SU-DHL-6 (cell line): ENCODE results near the gene CLEC11A.

ENCODE experiments used
- EZH2phosphoT487 ChIP-seq: fragments of 200-600 bp; sonication (generic), shearing (Covaris generic); conservative IDR thresholded peaks from 2 replicates; pipeline ENCODE4 v1.6.1; 2018; ENCODE audit warnings: mild to moderate bottlenecking, antibody characterized with exemption, low read length, moderate library complexity, mixed read lengths
- TF ChIP-seq, protein P1 (sequence below): fragments of 200-600 bp; sonication (generic); IDR thresholded peaks from one replicate; pipeline ENCODE4 v1.5.1; 2017; ENCODE audit warnings: antibody characterized with exemption, mild to moderate bottlenecking, low read length, moderate library complexity; ENCODE audit not compliant: insufficient read depth, poor library complexity, severe bottlenecking

DNA sequence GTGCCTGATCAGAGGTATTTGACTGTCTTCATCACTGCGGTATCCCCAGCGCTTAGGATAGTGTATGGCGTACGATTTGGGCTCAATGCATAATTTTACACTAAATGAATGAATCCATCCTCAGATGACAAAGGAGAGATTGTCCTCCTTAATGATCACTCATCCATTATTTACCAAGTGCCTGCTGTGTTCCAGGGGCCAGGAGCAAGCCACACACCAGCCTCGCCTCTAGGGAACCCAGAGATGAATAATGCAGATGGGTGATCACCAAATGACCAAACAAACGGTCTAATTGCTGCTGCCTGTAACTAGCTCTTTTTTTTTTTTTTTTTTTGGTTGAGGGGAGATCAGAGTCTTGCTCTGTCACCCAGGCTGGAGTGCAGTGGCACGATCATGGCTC, 41.2 kb downstream of the CLEC11A start:
- no peak for TF ChIP-seq EZH2phosphoT487
- TF ChIP-seq, protein P1, sequence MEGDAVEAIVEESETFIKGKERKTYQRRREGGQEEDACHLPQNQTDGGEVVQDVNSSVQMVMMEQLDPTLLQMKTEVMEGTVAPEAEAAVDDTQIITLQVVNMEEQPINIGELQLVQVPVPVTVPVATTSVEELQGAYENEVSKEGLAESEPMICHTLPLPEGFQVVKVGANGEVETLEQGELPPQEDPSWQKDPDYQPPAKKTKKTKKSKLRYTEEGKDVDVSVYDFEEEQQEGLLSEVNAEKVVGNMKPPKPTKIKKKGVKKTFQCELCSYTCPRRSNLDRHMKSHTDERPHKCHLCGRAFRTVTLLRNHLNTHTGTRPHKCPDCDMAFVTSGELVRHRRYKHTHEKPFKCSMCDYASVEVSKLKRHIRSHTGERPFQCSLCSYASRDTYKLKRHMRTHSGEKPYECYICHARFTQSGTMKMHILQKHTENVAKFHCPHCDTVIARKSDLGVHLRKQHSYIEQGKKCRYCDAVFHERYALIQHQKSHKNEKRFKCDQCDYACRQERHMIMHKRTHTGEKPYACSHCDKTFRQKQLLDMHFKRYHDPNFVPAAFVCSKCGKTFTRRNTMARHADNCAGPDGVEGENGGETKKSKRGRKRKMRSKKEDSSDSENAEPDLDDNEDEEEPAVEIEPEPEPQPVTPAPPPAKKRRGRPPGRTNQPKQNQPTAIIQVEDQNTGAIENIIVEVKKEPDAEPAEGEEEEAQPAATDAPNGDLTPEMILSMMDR, result no peak
